Natural killer cell treated with Interleukin-12 subunit alpha and Interleukin-12 subunit beta and Interleukin-15 and Interleukin-18, amount 100 ng/mL, for 72 hours (primary cell): ENCODE data around the gene LZTR1. TPM values are rescaled to one million over a fixed set of nuclear protein-coding genes. Genes with fewer than 3 reads are reported as not detected.
"Not testable (repeated sequence)": the region's sequence is repeated elsewhere in the genome, so short reads cannot be mapped to it uniquely, and the experiment has no call there.

Source experiments
- ATAC-seq, 2 donors: fragments of 150-1000 bp; cut with Tn5 transposase in 1 of 2; sonication (Bioruptor Pico), chemical (Tn5 transposase) in 1 of 2; 2 replicates each; pipeline ENCODE4 v1.10.0; 2021
- DNase-seq: peaks from one replicate; pipeline ENCODE4 v3.0.0; 2022; ENCODE audit warnings: low spot score
- H3K27ac Mint-ChIP-seq, 2 donors: 1 replicate in 1 of 2; 2 replicates in 1 of 2; pipeline ENCODE4 v1.8.0; 2022; ENCODE audit warnings: mixed read lengths in 2 of 2, mild to moderate bottlenecking in 1 of 2, moderate library complexity in 1 of 2
- H3K27me3 Mint-ChIP-seq, 2 donors: 1 replicate in 1 of 2; 2 replicates in 1 of 2; pipeline ENCODE4 v1.8.0; 2022; ENCODE audit warnings: mixed read lengths in 2 of 2
- H3K36me3 Mint-ChIP-seq: one replicate; pipeline ENCODE4 v1.8.0; 2022; ENCODE audit warnings: mixed read lengths
- H3K4me1 Mint-ChIP-seq, 2 donors: 1 replicate in 1 of 2; 2 replicates in 1 of 2; pipeline ENCODE4 v1.8.0; 2022; ENCODE audit warnings: low read depth in 2 of 2, mixed read lengths in 2 of 2, mild to moderate bottlenecking in 1 of 2
- H3K4me3 Mint-ChIP-seq: one replicate; pipeline ENCODE4 v1.8.0; 2022; ENCODE audit warnings: mixed read lengths
- H3K9me3 Mint-ChIP-seq: 2 replicates; pipeline ENCODE4 v1.8.0; 2022; ENCODE audit warnings: mixed read lengths
- total RNA-seq, 2 donors: library from RNA; stranded (reverse); gene quantifications; one replicate each; pipeline ENCODE4 v1.2.3, GENCODE V29; 2022

The LZTR1 gene
- total RNA-seq, 2 donors from 2014 or later = 76.2 to 133 TPM

DNA sequence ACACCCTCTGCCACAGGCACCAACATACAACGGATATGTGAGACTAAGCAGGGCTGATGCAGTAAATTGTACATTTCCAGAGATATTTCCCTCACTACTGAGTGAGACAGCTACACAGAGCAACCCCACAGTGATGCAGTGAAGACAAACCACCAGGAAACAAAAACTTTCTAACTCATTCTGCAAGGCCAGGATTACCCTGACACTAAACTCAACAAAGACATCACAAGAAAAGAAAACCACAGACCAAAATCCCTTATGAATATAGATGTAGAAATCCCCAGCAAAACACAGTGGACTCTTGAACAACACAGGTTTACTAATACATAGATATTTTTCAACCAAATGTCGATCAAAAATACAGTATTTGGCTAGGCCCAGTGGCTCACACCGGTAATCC lies 51.8 kb downstream of the LZTR1 start:
- ATAC-seq = no peak

DNA sequence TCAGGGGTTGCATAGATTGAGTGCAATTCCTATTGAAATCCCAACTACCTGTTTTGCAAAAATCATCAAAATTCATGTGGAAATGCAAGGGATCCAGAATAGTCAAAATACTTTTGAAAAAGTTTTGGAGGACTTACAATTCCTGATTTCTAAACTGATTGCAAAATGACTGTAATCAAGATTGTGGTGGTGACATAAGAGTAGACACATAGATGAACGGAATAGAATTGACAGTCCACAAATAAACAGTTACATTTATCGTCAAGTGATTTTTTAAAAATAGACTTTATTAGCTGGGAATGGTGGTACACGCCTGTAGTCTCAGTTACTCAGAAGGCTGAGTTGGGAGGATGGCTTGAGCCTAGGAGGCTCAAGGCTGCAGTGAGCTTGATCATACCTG lies 52.9 kb downstream of the LZTR1 start:
- Mint-ChIP-seq H3K4me3 (no peak overlapping the region), H3K36me3 (no peaks in the 10 kb centered on the region), H3K27me3 (peaks cover 13 to 17% of the 10 kb centered on the region in 2 donors), H3K27ac (no peak overlapping the region), H3K9me3 (no peaks in the 10 kb centered on the region), H3K4me1 (no peaks in the 10 kb centered on the region)
- no peak for ATAC-seq
- no peak for DNase-seq

More for the DNA sequence above, 51.8 kb downstream of the LZTR1 start:
- H3K27ac Mint-ChIP-seq = no peak overlapping the region
- no peaks in the 10 kb centered on the region for H3K9me3 Mint-ChIP-seq
- H3K4me1 Mint-ChIP-seq = no peaks in the 10 kb centered on the region
- H3K36me3 Mint-ChIP-seq = no peaks in the 10 kb centered on the region
- no peak for DNase-seq
- H3K27me3 Mint-ChIP-seq = peaks cover 14 to 17% of the 10 kb centered on the region in 2 donors
- no peak overlapping the region for H3K4me3 Mint-ChIP-seq

DNA sequence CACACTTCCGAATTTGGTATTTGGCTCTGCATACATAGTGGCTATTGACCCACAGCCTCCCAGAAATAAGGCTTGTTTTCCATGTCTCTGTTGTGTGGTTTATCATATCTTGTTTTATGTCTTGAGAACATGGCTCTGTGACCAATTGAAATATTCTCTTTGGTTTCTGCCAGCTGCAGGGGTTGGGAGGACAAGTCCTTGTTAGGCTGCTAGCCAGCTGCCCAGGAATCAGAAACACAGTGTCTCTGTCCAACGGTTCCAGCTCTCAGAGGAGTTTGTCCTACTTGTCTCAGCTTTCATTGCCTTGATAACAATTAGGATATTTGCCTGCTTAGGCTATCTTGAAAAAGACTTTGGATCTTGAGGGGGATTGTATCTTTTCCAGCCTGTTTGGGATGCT lies 56.3 kb downstream of the LZTR1 start:
- Mint-ChIP-seq H3K9me3 (no peaks in the 10 kb centered on the region), H3K4me1 (peaks cover 4 to 6% of the 10 kb centered on the region in 2 donors), H3K4me3 (no peak overlapping the region), H3K27ac (no peak overlapping the region), H3K36me3 (no peaks in the 10 kb centered on the region), H3K27me3 (peaks cover 9 to 10% of the 10 kb centered on the region in 2 donors)
- no peak for DNase-seq
- ATAC-seq = no peak

DNA sequence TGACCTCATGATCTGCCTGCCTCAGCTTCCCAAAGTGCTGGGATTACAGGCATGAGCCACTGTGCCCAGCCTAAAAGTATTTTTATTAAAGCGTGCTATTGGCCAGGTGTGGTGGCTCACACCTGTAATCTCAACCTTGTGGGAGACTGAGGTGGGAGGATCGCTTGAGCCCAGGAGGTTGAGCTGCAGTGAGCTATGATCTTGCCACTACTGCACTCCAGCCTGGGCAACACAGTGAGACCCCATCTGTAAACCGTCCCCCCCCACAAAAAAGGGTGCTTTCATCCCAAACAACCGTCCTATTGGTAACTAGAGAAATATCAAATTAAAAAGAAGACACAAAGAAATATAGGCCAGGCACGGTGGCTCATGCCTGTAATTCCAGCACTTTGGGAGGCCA lies 57.1 kb downstream of the LZTR1 start:
- not testable (repeated sequence) for DNase-seq, H3K36me3 Mint-ChIP-seq, H3K4me3 Mint-ChIP-seq, ATAC-seq, H3K4me1 Mint-ChIP-seq, H3K27ac Mint-ChIP-seq, H3K9me3 Mint-ChIP-seq
- H3K27me3 Mint-ChIP-seq = peaks cover 11 to 15% of the 10 kb centered on the region in 2 donors

DNA sequence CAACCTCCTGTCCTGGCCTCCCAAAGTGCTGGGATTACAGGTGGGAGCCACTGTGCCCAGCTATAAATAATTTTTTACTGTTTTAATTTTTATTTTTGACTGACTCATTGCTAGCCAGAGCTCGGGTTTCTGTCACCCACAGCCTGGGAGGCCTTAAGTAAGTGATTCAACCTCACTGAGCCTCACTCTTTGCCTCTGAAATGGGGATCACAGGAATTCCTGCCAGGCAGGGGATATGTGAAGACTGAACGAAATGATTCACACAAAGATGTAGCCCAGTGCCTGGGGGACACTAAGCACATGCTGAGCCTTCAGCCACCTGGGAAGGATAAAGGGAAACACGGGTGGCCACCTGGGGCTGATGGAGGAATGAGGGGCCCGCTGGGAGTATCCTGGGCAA lies 59.8 kb downstream of the LZTR1 start:
- no peaks in the 10 kb centered on the region for H3K36me3 Mint-ChIP-seq
- H3K4me1 Mint-ChIP-seq = peaks cover 20 to 21% of the 10 kb centered on the region in 2 donors
- peaks cover 11 to 16% of the 10 kb centered on the region in 2 donors for H3K27me3 Mint-ChIP-seq
- H3K27ac Mint-ChIP-seq = no peak overlapping the region
- no peak overlapping the region for H3K4me3 Mint-ChIP-seq
- H3K9me3 Mint-ChIP-seq = no peaks in the 10 kb centered on the region
- ATAC-seq (no peak), DNase-seq (no peak)

DNA sequence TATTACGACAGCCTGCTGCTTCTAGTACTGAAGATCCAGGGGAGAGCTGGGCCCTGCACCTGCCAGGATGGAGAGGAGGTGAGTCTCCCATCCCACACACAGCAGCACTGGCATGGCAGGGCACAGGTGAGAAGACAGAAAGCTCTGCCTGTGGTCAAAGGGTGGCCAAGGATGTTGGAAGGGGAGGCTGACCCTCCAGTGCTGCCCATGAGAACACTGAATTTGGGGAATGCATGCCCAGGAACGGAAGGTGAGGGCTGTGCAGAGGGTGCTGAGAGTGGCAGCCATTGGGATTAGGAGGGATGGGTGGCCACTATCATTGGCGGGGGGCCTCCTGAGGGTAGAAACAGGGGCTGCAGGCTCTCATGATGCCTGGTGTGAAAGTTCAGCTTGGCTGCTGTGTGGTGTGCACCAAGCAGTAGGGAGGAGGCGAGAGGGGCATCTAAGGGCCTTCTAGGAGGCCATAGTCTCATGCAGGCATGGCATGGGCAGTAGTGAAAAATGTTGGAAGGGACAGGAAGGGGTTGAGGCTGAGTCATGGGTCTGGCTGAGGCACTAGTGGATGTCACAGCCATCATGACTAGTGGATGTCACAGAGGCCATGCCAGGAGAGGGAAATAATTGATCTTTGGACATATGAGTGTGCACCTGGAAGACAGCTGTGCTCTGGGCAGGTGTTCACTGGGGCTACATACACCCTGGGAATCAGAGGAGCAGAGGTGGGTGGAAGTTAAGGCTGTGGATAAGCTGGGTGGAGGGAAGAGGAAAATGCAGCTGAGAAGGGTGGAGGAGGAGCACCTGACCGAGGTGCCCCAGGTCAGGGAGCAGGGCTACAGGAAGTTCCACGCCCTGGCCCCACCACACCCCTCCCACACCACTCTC lies 61.1 kb downstream of the LZTR1 start:
- ATAC-seq (no peak), DNase-seq (no peak)
- H3K36me3 Mint-ChIP-seq = no peaks in the 10 kb centered on the region
- no peak overlapping the region for H3K27ac Mint-ChIP-seq
- H3K4me1 Mint-ChIP-seq = peaks cover 20 to 21% of the 10 kb centered on the region in 2 donors
- H3K27me3 Mint-ChIP-seq = peaks cover 11 to 16% of the 10 kb centered on the region in 2 donors
- H3K4me3 Mint-ChIP-seq = no peak overlapping the region
- no peaks in the 10 kb centered on the region for H3K9me3 Mint-ChIP-seq

DNA sequence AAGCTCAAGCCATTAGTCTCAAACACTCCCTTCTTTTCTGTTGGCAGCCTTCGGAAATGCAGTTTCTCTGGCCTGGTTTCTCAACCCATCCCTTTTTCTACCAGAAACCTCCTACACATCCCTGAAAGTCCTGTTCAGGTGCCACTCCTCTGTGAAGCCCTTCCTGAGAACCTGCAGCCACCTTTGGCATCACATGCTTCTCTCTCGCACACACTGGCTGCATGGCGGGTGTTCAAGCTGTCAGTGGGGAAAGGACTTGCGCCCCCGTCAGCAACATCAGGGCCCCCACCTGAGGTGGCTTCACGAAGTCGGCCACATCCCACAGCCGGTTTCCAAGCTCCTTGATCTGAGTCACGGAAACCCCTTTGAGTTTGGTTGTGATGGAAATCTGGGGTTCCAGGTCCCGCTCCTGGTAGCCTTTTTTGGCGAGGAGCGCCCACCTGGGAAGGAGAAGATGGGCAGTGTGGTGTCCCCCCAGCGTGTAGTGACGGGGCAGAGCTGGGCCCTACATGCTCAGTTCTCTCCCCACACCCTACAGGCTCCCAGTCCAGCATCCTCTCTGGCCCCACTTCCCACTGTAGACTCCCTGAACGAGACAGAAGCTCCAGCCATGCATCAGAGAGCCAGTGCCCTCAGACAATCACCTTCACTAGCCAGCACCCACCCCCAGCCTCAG lies 61.9 kb downstream of the LZTR1 start:
- Mint-ChIP-seq H3K4me1 (peaks cover 20 to 21% of the 10 kb centered on the region in 2 donors), H3K4me3 (no peak overlapping the region), H3K27me3 (peaks cover 11 to 16% of the 10 kb centered on the region in 2 donors), H3K36me3 (no peaks in the 10 kb centered on the region), H3K9me3 (no peaks in the 10 kb centered on the region), H3K27ac (no peak overlapping the region)
- DNase-seq = no peak
- no peak for ATAC-seq

DNA sequence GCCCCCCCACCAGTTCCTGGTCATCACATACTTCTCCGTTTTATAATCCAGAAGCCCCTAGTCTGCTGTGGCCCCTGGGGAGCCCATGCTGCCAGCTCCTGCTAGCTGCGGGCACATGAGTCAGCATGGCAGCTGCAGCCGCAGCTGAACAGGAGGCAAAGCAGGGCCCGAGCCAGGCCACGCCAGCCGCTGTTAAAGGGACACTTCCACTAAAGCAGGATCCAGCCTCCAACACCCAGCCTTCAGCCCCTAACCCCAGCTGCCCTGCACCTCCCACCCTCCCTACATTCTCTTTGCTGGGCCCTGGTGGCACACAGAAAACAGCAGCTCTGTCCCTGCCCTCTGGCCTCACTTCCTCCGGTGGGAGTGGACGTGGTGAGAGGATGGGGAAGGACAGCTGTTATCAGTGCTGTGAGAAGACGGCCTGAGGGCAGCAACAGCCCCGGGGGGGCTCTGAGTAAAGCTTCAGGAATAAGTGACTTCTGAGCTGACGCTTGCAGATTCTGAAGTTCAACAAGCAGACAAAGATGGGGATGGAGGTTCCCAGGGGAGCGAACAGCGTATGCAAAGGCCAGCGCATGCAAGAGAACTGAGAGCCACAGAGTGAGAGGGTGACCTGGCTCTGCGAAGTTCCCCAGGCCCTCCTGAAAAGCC lies 63.0 kb downstream of the LZTR1 start:
- DNase-seq = no peak
- H3K27ac Mint-ChIP-seq = peak overlapping the region; percentile 60 to 83
- peaks cover 20 to 21% of the 10 kb centered on the region in 2 donors for H3K4me1 Mint-ChIP-seq
- H3K4me3 Mint-ChIP-seq = peak overlapping the region; percentile 84
- peaks cover 11 to 16% of the 10 kb centered on the region in 2 donors for H3K27me3 Mint-ChIP-seq
- H3K36me3 Mint-ChIP-seq = no peaks in the 10 kb centered on the region
- H3K9me3 Mint-ChIP-seq = no peaks in the 10 kb centered on the region
- peak in 1 of 2 donors; percentile 7 for ATAC-seq

DNA sequence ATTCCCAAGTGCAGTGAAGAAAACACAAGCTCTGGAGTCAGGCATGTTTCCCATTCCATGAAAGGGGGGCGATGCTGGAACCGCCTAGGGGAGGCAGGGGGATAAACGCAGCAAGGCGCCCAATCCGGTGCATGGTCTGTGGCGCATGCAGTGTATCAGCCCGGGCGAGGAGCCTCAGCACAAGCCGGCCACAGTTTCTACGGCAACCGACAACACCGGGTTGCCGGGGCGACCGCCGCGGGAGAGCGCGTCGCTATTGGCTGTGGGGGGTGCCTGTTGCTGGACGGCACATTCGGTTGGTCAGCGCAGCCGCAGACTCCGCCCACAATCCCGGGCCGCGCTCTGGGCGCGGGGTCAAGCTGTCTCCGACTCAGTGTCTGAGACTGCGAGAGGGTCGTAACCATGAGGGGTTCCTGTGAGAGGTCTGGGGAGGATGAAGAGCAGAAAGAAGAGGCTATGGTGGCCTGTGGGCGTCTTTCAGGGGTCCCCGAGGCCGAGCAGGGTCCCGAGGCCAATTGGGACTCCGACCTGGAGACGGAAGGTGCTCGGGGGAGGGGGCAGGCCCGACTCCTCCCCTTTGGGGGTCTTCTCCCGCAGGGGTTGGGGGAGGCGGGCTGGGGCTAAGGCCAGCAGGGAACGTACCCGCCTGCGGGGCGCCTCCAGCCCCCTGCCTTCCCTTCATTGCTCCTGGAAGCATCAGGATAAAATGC lies 63.6 kb downstream of the LZTR1 start, which contains the start of gene LRRC74B:
LRRC74B (plus strand) TSS at position 362 of the 710 bp plus-strand sequence; CDS start at position 403, 41 bp downstream.
- Mint-ChIP-seq H3K36me3 (no peaks in the 10 kb centered on the region), H3K4me1 (peaks cover 20 to 21% of the 10 kb centered on the region in 2 donors), H3K27ac (peak within 1 kb of the TSS; percentile 60 to 83), H3K9me3 (no peaks in the 10 kb centered on the region), H3K27me3 (peaks cover 11 to 16% of the 10 kb centered on the region in 2 donors), H3K4me3 (peak within 1 kb of the TSS; percentile 84)
- DNase-seq = peak; percentile 89
- ATAC-seq = peak; percentile 94 to 96

DNA sequence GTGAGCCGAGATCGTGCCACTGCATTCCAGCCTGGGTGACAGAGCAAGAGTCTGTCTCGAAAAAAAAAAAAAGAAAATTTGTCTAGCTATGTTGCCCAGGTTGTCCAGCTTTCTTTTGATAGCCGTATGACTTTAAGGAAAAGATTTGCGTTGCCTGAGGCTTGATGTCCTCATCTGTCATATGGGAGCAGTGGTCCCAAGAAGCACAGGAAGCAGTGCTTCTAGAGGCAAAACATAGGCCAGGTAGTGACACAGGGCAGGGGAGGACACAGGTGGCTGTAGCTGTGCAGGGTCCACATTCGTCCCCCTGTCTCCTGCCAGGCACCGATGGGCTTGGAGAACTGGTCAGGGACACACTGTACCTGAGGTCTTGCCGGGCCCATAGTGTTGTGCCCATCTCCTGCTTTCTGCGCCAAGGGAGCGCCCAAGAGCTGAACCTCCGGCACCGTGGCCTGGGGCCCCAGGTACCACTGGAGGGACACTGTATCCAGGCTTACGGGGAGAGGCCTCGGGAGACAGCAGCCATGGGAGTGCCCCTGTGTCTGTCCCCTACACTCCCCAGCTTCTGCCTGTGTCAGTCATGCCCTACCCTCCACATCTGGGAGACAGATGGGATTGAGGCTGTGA lies 65.1 kb downstream of the LZTR1 start:
- no peak overlapping the region for H3K27ac Mint-ChIP-seq
- no peaks in the 10 kb centered on the region for H3K36me3 Mint-ChIP-seq
- peaks cover 11 to 16% of the 10 kb centered on the region in 2 donors for H3K27me3 Mint-ChIP-seq
- H3K4me1 Mint-ChIP-seq = peaks cover 20 to 21% of the 10 kb centered on the region in 2 donors
- ATAC-seq (no peak), DNase-seq (no peak)
- no peaks in the 10 kb centered on the region for H3K9me3 Mint-ChIP-seq
- H3K4me3 Mint-ChIP-seq = no peak overlapping the region

DNA sequence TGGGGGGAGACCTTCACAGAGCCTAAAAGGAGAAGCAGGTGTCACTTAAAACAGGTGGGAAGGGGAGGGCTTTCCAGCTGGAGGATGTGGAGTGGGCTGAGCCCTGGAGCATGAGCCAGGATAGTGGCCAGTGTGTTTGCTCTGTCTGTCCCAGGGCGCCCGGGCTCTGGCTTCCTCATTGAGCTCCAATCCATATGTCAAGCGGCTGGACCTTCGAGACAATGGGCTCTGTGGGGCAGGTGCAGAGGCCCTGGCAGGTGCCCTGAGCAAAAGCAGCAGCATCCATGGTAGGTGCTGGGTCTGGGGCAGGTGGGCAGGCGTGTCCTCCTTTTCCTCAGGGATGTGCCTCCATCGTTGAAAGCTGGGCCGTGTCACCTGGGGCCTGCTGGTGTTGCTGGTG lies 65.6 kb downstream of the LZTR1 start:
- ATAC-seq = no peak
- no peak overlapping the region for H3K27ac Mint-ChIP-seq
- H3K9me3 Mint-ChIP-seq = no peaks in the 10 kb centered on the region
- H3K4me3 Mint-ChIP-seq = no peak overlapping the region
- peaks cover 20 to 21% of the 10 kb centered on the region in 2 donors for H3K4me1 Mint-ChIP-seq
- H3K36me3 Mint-ChIP-seq = no peaks in the 10 kb centered on the region
- DNase-seq = no peak
- H3K27me3 Mint-ChIP-seq = peaks cover 8 to 16% of the 10 kb centered on the region in 2 donors

DNA sequence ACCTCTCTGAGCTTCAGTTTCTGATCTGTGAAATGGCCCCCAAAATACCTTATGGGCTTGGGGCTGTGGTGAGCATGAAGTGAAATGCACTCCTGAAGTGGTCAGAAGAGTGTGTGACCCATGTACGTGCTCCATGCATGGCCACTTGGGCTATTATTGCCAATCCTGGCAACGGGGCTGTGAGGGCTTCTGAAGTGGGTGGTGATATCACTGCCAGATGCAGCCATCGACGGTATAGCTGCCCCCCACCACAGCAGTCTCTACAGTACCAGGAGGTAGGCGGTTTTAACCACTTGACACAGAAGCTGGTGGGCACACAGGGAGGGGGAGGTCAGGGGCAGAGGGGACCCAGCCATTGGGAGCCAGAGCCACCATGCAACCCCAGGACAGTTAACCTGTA lies 66.4 kb downstream of the LZTR1 start:
- DNase-seq, H3K4me3 Mint-ChIP-seq, ATAC-seq, H3K36me3 Mint-ChIP-seq, H3K9me3 Mint-ChIP-seq, H3K27ac Mint-ChIP-seq: not testable (repeated sequence)
- Mint-ChIP-seq H3K27me3 (peaks cover 1 to 11% of the 10 kb centered on the region in 2 donors), H3K4me1 (peaks cover 15% of the 10 kb centered on the region in 2 donors)
